ENCODE results near the gene ERCC2. TPM values are rescaled to one million over a fixed set of nuclear protein-coding genes. Genes with fewer than 3 reads are reported as not detected.

The ERCC2 gene
- total and polyA plus RNA-seq, 9 donors, result 6.6 to 19.9 (median 15.0) TPM

GRCh38 chr19:45380107-45380506 lies 9.7 kb upstream of the ERCC2 start:
- peaks cover 6% of the 10 kb centered on the region for H3K4me1 ChIP-seq (ENCODE audit: control insufficient read depth, insufficient read depth, low read length)
- H3K9me3 ChIP-seq (replicated peaks; ENCODE audit: control insufficient read depth, low read depth, low read length), result no peaks in the 10 kb centered on the region
- H3K27ac ChIP-seq (ENCODE audit: low read length), result no peak overlapping the region
- no peak overlapping the region for H3K4me3 ChIP-seq (ENCODE audit: low read length)
- peaks cover 7% of the 10 kb centered on the region for H3K27me3 ChIP-seq (ENCODE audit: control insufficient read depth, insufficient read depth, low read length)
- no peak for DNase-seq
- no peaks in the 10 kb centered on the region for H3K36me3 ChIP-seq (ENCODE audit: control insufficient read depth, insufficient read depth, low read length)
- 73% methylated on average over 1 of the region's 1 CpG for WGBS (ENCODE audit: insufficient coverage)

DNA sequence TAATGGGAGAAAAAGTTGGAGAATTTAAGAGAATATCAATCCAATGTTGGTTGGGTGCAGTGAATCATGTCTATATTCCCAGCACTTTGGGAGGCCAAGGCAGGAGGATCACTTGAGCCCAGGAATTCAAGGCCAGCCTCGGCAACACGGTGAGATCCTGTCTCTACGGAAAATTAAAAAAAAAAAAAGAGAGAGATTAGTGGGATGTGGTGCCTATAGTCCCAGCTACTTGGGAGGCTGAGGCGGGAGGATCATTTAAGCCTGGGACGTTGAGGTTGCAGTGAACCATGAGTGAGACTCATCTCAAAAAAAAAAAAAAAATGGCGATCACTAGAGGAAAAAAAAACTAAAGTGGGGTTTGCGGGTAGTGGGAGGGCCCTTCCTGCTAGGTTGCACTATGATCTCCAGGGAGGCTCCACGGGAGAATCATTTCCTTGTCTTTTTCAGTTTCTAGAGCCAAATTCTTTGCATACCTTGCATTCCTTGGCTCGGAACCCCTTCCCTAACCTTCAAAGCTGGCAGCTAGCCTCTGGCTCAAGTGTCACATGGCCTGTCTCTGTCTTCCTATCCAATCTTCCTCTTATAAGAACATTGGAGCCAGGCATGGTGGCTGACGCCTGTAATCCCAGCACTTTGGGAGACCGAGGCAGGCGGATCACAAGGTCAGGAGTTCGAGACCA lies 5.8 kb upstream of the ERCC2 start:
- Histone ChIP-seq H3K4me3 (ENCODE audit: low read length) (no peak overlapping the region), H3K4me1 (ENCODE audit: control insufficient read depth, insufficient read depth, low read length) (peaks cover 8% of the 10 kb centered on the region), H3K9me3 (replicated peaks; ENCODE audit: control insufficient read depth, low read depth, low read length) (no peaks in the 10 kb centered on the region), H3K27ac (ENCODE audit: low read length) (no peak overlapping the region), H3K36me3 (ENCODE audit: control insufficient read depth, insufficient read depth, low read length) (no peaks in the 10 kb centered on the region), H3K27me3 (ENCODE audit: control insufficient read depth, insufficient read depth, low read length) (no peaks in the 10 kb centered on the region)
- 21% methylated on average over 11 of the region's 13 CpGs for WGBS (ENCODE audit: insufficient coverage)
- peak; percentile 81 for DNase-seq

DNA sequence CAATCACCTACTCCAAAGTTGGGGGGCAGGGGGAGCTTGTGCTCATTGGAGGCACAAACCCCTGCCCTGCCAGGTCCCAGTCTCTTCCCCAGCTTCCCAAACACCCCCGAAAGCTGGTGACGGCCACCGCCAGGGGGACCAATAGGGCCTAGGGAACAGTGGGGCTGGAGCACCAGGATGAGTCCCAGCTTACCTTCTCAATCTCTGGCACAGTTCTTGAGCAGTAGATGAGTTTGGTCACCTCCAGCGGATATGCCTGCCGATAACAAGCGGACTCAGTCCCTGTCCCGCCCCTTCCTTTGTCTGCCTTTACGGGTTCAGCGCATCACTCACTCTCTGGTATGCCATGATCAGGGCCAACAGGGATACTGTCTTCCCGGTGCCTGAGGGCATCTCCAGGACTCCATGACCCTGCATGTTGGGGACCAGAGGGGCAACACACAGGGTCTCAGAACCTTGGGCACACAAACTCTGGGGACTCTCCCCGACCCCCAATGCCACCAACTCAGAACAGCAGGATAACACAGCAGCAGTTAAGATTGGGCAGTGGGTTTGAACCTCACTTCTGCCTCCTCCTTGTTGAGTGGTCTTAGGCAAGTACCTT lies 1.5 kb downstream of the ERCC2 start:
- H3K27ac ChIP-seq (ENCODE audit: low read length), result no peak overlapping the region
- no peak for DNase-seq
- H3K4me1 ChIP-seq (ENCODE audit: control insufficient read depth, insufficient read depth, low read length), result peaks cover 8% of the 10 kb centered on the region
- WGBS (ENCODE audit: insufficient coverage), result 89% methylated on average over 11 of the region's 11 CpGs
- H3K27me3 ChIP-seq (ENCODE audit: control insufficient read depth, insufficient read depth, low read length), result no peaks in the 10 kb centered on the region
- no peak overlapping the region for H3K4me3 ChIP-seq (ENCODE audit: low read length)
- H3K36me3 ChIP-seq (ENCODE audit: control insufficient read depth, insufficient read depth, low read length), result peaks cover 19% of the 10 kb centered on the region
- H3K9me3 ChIP-seq (replicated peaks; ENCODE audit: control insufficient read depth, low read depth, low read length), result no peaks in the 10 kb centered on the region

DNA sequence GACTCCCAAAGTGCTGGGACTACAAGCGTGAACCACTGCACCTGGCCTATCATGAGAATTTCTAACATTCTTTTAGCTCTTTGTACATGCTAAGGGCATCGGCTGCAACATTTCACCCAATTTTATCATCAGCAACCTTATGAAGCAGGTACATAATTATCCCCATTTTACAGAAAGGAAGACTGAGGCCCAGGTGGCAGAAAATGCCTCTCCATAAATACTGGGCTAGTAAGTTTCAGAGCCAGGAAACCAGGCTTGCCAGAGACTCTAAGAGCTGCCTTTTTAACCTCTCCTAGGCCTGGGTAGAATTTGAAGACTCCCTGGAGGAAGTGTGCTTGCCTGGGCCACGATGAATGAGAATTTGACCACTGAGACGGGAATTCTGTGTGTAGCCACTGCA lies 2.2 kb downstream of the ERCC2 start:
- H3K9me3 ChIP-seq (replicated peaks; ENCODE audit: control insufficient read depth, low read depth, low read length), result no peaks in the 10 kb centered on the region
- H3K27ac ChIP-seq (ENCODE audit: low read length), result no peak overlapping the region
- no peak overlapping the region for H3K4me3 ChIP-seq (ENCODE audit: low read length)
- 79% methylated on average over 4 of the region's 4 CpGs for WGBS (ENCODE audit: insufficient coverage)
- peaks cover 8% of the 10 kb centered on the region for H3K4me1 ChIP-seq (ENCODE audit: control insufficient read depth, insufficient read depth, low read length)
- peaks cover 24% of the 10 kb centered on the region for H3K36me3 ChIP-seq (ENCODE audit: control insufficient read depth, insufficient read depth, low read length)
- no peaks in the 10 kb centered on the region for H3K27me3 ChIP-seq (ENCODE audit: control insufficient read depth, insufficient read depth, low read length)
- DNase-seq, result no peak

DNA sequence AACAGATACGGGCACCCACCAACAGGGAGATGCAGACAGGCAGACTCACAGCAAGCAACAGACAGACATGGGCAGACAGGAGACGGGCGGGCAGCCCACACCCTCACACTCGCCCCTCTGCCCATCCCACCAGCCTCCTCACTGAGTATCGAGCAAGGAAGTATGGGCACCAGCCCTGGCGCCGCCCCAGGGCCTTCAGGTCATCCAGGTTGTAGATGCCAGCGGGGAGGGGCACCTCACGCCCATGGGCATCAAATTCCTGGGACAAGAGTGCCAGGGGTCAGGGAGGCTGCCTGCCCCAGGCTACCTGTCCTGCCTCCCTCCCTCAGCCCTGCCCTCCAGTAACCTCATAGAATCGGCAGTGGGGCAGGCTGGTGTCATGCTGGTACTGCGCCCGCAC lies 5.7 kb downstream of the ERCC2 start:
- Histone ChIP-seq H3K4me3 (ENCODE audit: low read length) (no peak overlapping the region), H3K27me3 (ENCODE audit: control insufficient read depth, insufficient read depth, low read length) (no peaks in the 10 kb centered on the region), H3K27ac (ENCODE audit: low read length) (no peak overlapping the region), H3K9me3 (replicated peaks; ENCODE audit: control insufficient read depth, low read depth, low read length) (no peaks in the 10 kb centered on the region), H3K36me3 (ENCODE audit: control insufficient read depth, insufficient read depth, low read length) (peaks cover 43% of the 10 kb centered on the region), H3K4me1 (ENCODE audit: control insufficient read depth, insufficient read depth, low read length) (peaks cover 2% of the 10 kb centered on the region)
- WGBS (ENCODE audit: insufficient coverage), result 93% methylated on average over 8 of the region's 12 CpGs
- no peak for DNase-seq

DNA sequence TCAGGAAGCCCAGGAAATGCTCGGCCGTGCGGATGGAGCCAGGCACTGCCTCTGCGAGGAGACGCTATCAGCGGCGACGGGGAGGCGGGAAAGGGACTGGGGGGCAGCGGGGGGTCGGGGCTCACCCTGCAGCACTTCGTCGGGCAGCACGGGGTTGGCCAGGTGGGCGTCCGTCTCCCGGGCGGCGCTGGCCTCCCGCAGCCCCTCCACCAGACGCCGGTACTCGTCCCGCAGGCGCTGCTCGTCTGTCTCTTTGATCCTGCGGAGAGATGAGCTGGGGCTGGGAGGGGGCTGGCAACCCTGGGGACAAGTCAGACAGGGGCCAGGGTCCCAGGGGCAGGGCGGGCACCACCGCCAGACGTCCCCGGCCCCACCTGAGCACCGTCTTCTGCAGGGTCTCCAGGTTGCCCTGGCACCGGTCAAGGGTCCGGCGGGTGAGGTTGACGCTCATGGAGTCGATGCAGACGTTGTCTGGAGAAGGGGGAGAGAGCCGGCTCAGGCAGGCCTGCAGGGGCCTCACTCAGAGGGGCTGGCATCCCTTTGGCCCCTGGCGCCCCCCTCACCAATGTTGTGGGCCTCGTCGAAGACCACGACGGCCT lies 6.4 kb downstream of the ERCC2 start:
- Histone ChIP-seq H3K9me3 (replicated peaks; ENCODE audit: control insufficient read depth, low read depth, low read length) (no peaks in the 10 kb centered on the region), H3K27ac (ENCODE audit: low read length) (no peak overlapping the region), H3K4me3 (ENCODE audit: low read length) (no peak overlapping the region), H3K27me3 (ENCODE audit: control insufficient read depth, insufficient read depth, low read length) (no peaks in the 10 kb centered on the region), H3K36me3 (ENCODE audit: control insufficient read depth, insufficient read depth, low read length) (peaks cover 48% of the 10 kb centered on the region), H3K4me1 (ENCODE audit: control insufficient read depth, insufficient read depth, low read length) (peaks cover 1% of the 10 kb centered on the region)
- 92% methylated on average over 29 of the region's 44 CpGs for WGBS (ENCODE audit: insufficient coverage)
- no peak for DNase-seq

- H3K4me1 ChIP-seq (ENCODE audit: control insufficient read depth, insufficient read depth, low read length), result no peaks in the 10 kb centered on the region
- 91% methylated on average over 14 of the region's 16 CpGs for WGBS (ENCODE audit: insufficient coverage)
- no peak for DNase-seq
- peaks cover 55% of the 10 kb centered on the region for H3K36me3 ChIP-seq (ENCODE audit: control insufficient read depth, insufficient read depth, low read length)
- no peaks in the 10 kb centered on the region for H3K27me3 ChIP-seq (ENCODE audit: control insufficient read depth, insufficient read depth, low read length)
- H3K27ac ChIP-seq (ENCODE audit: low read length), result no peak overlapping the region
- no peak overlapping the region for H3K4me3 ChIP-seq (ENCODE audit: low read length)
- H3K9me3 ChIP-seq (replicated peaks; ENCODE audit: control insufficient read depth, low read depth, low read length), result no peaks in the 10 kb centered on the region
These were observed 8.1 kb downstream of the ERCC2 start for GRCh38 chr19:45362291-45362690.

- H3K36me3 ChIP-seq (ENCODE audit: control insufficient read depth, insufficient read depth, low read length), result peaks cover 59% of the 10 kb centered on the region
- no peak overlapping the region for H3K27ac ChIP-seq (ENCODE audit: low read length)
- WGBS (ENCODE audit: insufficient coverage), result 85% methylated on average over 13 of the region's 14 CpGs
- H3K27me3 ChIP-seq (ENCODE audit: control insufficient read depth, insufficient read depth, low read length), result no peaks in the 10 kb centered on the region
- H3K9me3 ChIP-seq (replicated peaks; ENCODE audit: control insufficient read depth, low read depth, low read length), result no peaks in the 10 kb centered on the region
- no peak overlapping the region for H3K4me3 ChIP-seq (ENCODE audit: low read length)
- DNase-seq, result no peak
- no peaks in the 10 kb centered on the region for H3K4me1 ChIP-seq (ENCODE audit: control insufficient read depth, insufficient read depth, low read length)
These were observed 8.8 kb downstream of the ERCC2 start for GRCh38 chr19:45361608-45362007.

DNA sequence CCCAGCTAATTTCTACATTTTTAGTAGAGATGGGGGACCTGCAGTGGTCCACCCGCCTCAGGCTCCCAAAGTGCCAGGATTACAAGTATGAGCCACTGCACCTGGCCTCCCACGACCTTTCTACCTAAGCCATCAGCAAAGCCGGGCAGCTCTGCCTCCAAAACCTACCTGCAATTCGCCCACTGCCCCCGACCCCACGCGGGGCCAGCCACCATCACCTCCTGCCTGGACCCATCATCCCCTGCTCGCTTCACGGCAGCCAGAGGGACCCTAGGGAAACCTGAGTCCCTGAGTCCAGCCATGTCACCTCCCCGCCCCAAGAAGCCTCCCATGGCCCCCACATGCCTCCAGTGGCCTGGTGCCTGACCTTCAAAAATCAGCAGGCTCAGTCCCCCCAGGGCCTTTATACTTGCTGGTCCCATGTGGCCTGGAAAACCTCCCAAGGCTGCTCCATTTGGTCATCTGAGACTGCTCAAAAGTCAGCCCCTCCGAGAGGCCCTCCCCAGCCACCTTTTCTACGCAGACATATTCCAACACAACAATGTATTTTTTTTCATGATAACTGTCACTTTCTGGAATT lies 12.1 kb downstream of the ERCC2 start:
- H3K4me1 ChIP-seq (ENCODE audit: control insufficient read depth, insufficient read depth, low read length), result no peaks in the 10 kb centered on the region
- no peaks in the 10 kb centered on the region for H3K27me3 ChIP-seq (ENCODE audit: control insufficient read depth, insufficient read depth, low read length)
- peaks cover 66% of the 10 kb centered on the region for H3K36me3 ChIP-seq (ENCODE audit: control insufficient read depth, insufficient read depth, low read length)
- WGBS (ENCODE audit: insufficient coverage), result 90% methylated on average over 10 of the region's 12 CpGs
- no peak overlapping the region for H3K27ac ChIP-seq (ENCODE audit: low read length)
- H3K9me3 ChIP-seq (replicated peaks; ENCODE audit: control insufficient read depth, low read depth, low read length), result no peaks in the 10 kb centered on the region
- DNase-seq, result no peak
- H3K4me3 ChIP-seq (ENCODE audit: low read length), result no peak overlapping the region

GRCh38 chr19:45357445-45357783 lies 13.0 kb downstream of the ERCC2 start:
- DNase-seq, result no peak
- peaks cover 66% of the 10 kb centered on the region for H3K36me3 ChIP-seq (ENCODE audit: control insufficient read depth, insufficient read depth, low read length)
- WGBS (ENCODE audit: insufficient coverage), result 89% methylated on average over 6 of the region's 11 CpGs

More at GRCh38 chr19:45357445-45357783, 13.0 kb downstream of the ERCC2 start:
- Histone ChIP-seq H3K27me3 (ENCODE audit: control insufficient read depth, insufficient read depth, low read length) (no peaks in the 10 kb centered on the region), H3K4me3 (ENCODE audit: low read length) (no peak overlapping the region), H3K4me1 (ENCODE audit: control insufficient read depth, insufficient read depth, low read length) (no peaks in the 10 kb centered on the region), H3K27ac (ENCODE audit: low read length) (no peak overlapping the region), H3K9me3 (replicated peaks; ENCODE audit: control insufficient read depth, low read depth, low read length) (no peaks in the 10 kb centered on the region)

All from muscle of leg (tissue), 11 donors.